Hematopoietic multipotent progenitor cell treated with erythropoietin and hydrocortisone succinate and interleukin-3 and kit ligand, for 8 days (in vitro differentiated cells): Measurements from ENCODE around the gene EIF4A2.

ENCODE experiments used
- DNase-seq: peaks from one replicate; pipeline ENCODE4 v3.0.0-alpha.2; 2015

EIF4A2 gene

DNA sequence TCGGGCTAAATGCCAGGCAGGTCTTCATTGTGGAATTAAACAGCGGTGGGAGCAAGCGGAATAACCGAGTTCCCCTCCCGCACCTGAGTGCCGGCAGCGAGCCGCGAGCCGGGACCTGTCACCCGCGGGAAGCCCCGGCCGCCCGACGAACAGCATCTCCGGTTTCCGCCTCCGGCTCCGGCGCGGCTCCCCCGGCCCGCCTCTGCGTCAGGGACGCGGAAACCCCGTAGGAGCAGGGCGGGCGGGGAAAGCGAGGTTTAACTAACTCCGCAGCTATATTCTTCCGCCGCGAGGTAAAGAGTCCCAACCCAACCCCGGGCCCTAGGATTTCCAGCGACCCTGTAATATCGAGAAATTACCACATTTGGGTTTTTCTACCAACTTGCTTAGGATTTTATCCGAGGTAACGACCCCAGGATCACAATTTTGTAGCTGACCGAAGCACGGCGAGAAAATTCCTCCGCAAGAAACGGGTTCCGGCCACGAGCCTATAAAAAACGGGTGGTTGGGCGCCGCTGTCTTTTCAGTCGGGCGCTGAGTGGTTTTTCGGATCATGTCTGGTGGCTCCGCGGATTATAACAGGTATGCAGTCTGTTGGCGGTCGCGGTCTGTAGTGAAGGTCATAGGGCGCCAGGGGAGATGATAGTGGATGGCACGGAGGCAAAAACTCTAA lies at the start of gene EIF4A2:
TSS of gene EIF4A2 (plus strand) at position 520 of the 673 bp plus-strand sequence. CDS start at position 554, 34 bp downstream.
- DNase-seq: peak; percentile 89

DNA sequence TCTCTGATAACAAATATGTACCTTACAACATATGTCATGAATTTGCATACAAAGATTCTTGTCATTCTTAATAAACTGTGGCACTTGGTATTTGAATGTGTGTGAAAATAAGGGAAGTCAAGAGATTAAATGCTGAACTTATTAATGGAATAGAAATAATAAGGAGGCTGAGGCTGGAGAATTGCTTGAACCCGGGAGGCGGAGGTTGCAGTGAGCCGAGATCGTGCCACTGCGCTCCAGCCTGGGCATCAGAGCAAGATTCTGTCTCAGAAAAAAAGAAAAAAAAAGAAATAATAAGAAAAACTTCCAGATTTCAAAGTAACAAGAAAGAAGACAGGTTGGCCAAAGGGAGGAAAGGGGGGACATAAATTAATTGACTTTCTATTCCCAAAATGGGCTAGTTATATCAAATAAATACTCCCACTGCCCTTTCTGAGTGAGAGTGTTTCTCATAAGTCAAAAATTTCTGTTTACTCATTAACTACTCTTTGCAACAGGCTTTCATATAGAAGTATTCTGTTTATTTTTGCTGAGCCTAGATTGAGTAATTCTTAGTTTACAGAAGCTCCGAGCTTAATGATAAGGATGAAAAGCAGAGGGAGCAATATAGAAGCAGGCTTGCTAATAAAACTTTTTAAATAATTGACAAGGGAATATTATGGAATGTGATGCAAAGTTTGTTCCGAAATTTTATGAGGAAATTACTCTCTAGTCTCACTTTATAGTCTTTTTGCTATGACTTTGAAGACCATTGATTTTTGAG lies 40.6 kb upstream of the EIF4A2 start:
- DNase-seq: no peak

DNA sequence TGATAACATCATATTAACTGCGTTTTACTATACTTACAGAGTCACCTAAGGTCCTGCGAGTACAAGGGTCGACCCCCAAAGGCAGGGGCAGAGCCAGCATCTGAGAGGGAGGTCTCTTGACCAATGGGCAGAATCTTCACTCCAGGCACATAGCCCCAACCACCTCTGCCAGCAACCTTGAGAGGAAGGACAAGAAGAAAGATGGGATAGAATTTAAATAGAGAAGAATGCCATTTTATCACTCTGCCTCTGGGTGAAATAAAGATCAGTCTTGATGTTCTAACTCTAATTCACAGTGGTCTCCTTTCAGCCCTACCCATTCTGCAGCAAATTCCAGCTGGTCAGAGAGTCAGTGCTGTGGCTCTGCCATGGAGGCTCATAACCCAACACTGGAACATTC lies 39.7 kb upstream of the EIF4A2 start:
- no peak for DNase-seq

DNA sequence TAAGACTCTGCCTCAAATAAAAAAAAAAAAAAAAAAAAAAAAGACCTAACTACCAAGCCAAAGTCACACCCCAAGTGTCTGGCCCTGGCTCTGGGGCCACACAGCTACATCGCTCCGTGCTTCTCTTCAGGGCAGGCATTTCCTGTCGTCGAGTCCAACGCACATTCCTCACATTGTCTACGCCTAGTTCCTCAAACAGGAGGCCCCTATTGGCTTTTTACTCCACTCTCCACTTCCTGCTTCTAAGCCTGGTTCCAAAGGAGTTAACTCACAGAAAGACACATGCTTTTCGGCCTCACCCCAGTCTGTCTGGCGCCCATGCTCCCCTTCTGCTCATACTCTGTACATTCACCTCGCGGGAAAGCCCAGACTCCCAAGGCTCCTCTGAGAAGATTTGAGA lies 37.4 kb upstream of the EIF4A2 start:
- peak; percentile 43 for DNase-seq

DNA sequence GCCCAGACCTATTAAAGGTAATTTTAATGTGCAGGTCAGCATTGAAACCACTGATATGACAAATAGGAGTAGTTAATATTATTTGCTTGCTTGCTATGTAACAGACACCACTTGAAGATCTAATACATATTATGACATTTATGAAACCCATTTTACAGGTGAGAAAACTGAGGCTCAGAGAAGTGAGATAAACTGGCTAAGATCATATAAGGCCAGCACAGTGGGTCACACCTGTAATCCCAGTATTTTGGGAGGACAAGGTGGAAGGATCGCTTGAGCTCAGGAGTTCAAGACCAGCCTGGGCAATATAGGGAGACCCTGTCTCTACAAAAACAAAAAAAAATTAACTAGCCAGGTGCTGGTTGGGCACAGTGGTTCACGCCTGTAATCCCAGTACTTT lies 33.1 kb upstream of the EIF4A2 start:
- no peak for DNase-seq

DNA sequence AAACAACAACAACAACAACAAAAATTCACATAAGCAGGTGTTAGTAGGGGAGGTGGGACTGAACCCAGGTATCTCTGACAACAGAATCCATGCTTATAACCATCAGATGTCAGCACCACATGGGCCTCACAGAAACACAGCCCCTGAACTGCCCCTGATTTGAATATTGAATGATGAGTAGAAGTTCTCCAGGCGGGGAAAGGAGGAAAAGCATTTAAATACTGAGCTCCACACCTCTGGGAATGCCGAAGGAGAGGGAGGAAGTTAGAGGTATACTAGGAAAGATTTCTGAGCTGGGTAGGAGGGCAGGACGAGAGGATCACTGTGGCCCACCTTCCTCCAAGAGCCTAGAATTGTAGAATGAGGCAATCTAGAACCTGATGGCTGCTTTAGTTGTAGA lies 31.9 kb upstream of the EIF4A2 start:
- DNase-seq: no peak

DNA sequence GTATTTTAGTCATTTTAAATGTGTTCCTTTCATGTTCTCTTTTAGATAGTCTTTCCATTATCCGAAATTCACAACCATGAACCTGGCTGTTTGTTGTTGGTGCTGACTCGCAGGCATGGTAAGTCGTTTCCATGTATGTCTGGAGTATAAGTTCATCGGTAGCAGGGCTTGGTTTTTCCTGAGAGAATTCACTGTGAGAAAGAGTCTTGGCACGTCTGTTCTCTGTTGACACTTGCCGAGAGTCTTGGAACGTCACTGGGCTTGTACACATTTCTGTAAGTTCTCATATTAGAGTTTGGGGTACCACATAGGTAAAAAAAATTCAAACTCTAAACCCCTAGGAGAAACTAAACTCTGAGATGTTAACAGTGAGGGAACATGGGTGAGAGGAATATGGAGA lies 29.4 kb upstream of the EIF4A2 start:
- no peak for DNase-seq

DNA sequence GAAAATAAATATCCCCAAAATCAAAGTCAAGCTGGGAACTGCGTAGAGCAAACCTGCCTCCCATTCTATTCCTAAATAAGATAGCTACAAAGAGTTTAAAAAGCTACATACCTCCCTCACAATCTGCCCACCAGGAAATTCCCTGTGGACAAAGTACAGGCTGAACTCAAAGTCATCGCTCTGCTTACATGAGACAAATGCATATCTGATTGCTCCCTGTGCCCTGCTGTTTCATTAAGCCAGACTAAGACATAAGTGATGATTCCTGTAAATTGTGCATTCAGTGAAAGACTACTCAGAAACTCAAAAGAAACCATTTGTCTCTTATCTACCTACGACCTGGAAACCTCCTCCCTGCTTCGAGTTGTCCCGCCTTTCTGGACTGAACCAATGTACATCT lies 28.5 kb upstream of the EIF4A2 start:
- DNase-seq: no peak

DNA sequence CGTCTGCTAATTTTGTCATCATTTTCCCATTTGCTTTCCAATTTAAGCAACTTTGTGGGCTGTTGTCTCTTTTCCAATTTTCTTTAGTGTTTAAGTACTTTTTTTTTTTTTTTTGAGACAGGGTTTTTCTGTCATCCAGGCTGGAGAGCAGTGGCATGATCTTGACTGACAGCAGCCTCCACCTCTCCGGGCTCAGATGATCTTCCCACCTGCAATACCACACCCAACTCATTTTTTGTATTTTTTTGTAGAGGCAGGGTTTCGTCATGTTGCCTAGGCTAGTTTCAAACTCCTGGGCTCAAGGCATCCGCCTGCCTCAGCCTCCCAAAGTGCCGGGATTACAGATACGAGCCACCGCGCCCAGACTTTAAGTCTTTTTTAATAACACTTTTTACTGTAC lies 26.2 kb upstream of the EIF4A2 start:
- DNase-seq: no peak

DNA sequence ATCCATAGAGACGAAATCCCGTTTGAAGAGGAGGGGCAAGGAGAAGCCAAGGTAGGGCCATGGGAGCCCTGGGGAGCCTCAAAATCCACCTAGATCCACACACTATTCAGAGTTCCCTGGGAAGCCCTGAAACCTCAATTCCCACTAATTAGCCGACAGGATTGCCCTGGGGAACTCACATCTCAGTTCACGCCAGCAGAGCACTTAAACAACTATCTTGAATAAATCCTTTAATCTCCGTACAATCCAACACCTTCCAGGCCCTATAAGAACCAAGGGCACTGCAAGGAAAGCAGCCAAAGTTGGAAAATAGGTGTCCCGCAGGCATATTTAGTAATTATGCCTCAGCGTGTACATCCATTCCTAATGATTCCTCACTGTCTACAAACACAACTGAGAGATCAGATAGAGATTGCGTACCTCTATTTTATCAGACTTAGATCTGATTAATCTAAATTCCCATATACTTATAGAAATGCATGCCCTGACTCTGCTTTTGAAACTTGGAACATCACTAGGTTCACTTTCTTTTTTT lies 25.6 kb upstream of the EIF4A2 start:
- no peak for DNase-seq

DNA sequence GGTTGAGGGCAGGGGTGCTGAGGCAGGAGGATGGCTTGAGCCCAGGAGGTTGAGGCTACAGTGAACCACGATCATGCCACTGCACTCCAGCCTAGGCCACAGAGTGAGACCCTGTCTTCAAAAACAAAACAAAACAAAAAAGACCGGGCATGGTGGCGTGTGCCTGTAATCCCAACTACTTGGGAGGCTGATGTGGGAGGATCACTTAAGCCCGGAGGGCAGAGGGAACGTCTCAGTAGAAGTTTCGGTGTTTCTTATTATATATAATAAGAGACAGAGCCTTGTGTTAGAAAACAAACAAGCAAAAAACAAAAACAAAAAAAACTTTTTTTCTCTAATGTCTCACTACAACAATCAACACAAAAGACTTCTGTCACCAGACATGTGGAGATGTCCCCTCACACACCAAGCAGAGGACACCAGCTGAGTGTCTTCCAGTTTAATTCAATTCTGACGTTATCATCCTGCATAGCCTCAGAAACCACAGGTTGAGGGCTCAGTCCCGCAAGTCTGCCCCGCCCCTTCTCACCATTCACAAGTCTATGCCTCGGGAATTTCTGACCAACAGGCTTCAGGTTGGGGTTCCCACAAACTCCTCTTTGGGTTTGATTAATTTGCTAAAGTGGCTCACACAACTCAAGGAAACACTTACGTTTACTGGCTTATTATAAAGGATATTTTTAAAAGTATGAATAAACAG lies 24.0 kb upstream of the EIF4A2 start:
- no peak for DNase-seq

DNA sequence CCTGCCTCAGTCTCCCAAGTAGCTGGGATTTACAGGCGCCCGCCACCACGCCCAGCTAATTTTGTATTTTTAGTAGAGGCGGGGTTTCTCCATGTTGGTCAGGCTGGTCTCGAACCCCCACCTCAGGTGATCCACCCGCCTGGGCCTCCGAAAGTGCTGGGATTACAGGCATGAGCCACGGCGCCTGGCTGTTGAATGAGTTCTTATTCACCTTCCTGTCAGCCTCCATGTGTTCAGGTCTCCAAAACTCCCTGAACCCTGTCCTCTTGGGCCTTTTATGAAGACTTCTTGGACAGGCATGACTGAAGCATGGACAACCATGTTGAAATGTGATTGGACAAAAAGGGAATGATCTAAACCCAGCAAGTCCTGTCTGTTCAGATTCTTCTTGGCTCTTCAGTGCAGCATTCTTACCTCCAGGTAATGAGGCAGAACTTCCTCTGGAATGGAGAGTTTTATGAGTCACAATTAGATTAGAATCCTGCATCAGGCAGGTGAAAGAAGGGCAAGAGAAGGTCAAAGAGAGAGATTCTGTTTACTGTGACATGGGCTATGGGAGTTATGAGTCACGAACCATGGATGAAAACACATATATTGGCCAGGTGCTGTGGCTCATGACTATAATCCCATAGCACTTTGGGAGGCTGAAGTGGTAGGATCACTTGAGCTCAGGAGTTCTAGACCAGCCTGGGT lies 23.1 kb upstream of the EIF4A2 start:
- DNase-seq: no peak

DNA sequence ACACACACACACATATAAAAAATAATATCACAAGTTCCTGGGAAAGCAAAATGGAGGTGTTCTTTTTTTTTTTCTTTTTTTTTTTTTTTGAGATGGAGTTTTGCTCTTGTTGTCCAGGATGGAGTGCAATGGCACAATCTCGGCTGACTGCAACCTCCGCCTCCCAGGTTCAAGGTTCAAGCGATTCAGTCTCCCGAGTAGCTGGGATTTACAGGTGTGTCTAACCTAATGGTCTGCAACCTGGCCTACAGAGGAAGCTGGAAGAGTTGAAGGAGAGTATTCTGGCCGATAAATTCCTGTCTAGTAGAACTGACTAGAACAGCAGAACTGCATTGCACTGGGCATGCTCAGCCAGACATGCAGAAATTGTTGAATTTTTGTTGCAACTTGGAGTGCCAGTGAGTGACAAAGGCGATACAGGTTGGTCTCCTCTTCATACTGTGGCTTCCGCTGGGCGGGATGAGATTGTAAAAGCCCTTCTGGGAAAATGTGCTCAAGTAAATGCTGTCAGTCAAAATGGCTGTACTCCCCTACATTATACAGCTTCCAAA lies 22.4 kb upstream of the EIF4A2 start:
- DNase-seq: no peak

DNA sequence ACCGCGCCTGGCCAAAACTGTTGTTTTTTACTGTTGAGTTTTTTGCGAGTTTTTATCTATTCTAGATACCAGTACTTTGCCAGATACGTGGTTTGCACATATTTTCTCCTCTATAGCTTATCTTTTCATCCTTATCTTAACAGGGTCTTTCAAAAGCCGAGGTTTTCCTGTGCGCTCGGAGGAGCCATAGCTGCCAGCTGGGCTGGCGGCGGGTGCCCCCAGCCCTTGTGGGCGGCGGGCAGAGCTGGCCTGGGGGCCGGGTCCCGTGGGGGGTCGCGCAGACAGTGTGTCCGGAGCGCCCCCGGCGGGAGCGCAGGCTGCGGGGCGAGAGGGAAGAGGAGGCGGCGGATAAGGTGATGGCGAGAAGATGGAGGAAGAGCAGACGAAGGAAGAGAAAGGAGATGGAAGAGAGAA lies 11.1 kb upstream of the EIF4A2 start:
- DNase-seq: no peak

DNA sequence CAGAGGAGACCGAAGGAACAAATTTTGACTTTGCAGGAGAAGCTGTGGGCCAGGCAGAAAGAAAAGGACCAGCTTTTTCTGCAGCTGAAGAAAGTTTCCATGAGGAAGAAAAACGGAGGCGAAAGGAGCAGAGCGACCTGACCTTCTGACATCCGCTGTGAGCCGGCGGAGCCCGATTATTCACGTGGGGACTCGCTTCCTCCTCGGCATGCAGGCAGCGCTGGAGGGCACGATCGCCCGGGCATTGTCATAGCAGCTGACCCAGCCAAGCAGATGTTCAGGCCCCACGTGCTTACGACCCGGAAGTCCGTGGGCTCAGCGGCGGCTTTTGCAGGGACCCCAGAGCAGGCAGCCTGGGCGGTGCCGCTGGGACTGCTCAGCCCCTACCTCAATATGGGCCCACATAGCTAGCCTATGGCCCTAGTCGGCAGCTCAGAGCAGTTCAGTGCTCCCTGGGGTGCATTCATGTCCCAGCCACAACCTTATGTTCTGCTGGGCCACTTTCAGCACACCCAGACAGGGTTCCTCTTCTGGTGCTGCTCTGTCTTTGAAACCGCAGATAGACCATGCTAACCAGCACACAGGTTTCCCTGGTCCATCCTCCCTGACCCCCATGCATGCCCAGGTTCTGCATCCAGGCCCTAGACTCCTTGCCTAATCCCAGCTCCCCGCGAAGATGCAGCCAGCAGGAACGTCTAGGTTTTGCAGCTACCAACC lies 10.5 kb upstream of the EIF4A2 start:
- peak; percentile 66 for DNase-seq

DNA sequence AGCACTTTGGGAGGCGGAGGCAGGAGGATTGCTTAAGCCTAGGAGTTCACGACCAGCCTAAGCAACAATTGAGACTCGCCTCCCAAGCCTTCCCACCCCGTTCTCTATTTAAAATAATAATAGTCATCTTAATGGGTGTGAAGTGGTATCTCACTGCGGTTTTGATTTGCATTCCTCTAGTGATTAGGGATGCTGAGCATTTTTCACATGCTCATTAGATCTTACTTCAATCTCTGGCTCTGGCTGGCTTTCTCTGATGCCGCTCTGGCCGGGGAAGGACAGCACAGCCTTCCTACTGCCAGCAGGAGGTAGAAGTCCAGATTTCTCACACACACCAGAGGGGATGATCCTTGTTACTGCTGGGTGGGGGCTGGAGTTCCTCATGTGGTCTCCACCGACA lies 7.4 kb upstream of the EIF4A2 start:
- no peak for DNase-seq

DNA sequence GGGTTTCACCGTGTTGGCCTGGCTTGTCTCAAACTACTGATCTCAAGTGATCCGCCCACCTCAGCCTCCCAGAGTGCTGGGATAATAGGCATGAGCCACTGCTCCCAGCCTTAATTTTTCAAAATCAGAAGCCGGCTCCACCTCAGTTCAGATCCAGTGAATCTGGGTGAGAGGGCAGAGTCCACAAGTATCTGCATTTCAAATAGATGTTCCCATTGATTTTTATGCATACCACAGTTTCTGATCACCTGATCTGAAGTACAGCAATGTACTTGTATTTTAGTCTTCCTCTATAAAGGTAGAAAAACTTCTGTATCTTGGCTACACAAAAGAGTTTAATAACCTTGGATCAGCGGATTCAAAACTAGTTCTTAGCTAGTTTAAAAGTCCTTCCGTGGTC lies 4.2 kb upstream of the EIF4A2 start:
- no peak for DNase-seq

DNA sequence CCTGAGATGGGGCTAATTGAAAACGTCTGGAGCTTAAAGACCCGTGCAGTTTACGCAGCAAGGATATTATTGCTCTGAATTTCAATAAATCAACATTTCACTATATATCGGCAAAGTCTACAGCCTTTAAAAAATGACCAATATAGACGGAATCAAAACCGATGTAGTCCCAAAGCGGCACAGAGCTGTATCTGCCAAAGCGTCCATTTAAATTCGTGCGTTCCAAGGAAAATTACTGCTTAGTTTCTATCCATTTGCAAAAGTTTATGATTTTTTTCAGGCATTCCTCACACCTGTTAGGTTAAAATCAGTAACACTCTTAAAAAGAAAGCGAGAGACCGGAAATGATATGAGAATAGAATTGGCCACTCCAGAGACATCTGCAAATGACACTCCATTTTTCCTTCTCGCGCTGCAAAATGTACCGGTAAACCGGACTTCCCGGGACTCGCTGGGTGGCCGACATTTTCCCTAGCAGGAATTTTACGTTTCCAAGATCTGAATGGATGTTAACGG lies 777 bp upstream of the EIF4A2 start:
- peak; percentile 55 for DNase-seq

DNA sequence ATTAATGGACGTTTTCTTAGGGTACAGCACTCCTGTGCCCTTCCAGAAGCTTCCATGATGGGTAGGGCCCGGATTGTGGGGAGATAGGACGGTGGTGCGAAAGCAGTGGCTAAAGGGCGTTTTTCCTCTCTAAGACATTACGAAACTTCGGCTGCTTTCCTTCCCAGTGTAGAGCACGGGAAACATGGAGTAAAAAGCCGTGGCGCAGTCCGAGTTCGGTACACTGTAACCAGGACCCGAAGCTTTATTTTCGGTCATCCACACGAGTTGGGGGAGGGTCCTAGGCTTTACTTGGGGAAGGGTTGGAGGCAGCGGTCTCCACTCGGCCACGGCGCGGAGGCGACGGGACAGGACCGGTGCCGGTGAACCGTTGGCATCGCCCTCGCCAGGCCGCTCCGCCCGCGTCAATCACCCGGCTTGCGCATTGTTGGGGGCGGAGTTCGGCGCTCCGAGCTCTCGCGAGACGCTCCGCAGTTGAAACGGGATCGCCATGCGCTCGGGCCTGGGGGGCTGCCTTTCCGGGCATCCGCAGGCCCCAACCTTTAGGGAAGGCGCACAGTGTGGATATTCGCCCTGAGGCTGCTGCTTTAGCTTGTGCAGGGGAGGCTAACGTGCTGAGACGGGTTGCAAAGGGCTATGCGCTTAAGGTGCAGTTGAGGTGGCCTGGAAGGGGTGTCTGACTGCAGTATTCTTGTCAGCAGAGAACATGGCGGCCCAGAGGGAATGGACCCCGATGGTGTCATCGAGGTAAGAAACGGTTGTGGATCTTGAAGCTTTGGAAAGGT lies 546 bp downstream of the EIF4A2 start:
- peak; percentile 75 for DNase-seq

DNA sequence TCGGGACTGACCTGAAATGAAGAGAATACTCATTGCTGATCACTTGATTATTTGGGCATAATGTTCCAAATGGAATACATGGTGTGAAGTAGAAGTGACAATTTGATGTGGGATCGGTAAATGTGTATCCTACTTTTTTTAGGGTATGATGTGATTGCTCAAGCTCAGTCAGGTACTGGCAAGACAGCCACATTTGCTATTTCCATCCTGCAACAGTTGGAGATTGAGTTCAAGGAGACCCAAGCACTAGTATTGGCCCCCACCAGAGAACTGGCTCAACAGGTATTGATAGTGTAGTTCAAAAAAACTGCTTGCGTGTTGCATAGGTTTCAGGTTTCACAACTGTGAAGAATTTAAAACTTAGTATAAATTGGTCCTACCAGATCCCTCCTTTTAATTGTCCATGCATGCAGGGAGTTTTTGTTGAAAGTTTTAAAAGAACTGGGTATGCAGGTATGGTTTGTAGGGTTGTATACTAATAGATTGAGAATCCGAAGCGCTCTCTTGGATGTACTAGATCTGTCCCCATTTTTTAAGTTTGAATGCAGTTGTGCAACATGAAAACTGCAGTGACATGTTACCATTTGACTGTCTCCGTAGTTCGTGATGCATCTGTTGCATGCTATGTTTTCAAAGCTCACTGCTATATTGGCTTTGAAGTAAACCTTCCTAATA lies 1.6 kb downstream of the EIF4A2 start:
- DNase-seq: peak; percentile 23
